DMS114 treated with DMSO at 0.1 percent for 48 hours (cell line): ENCODE measurements around the gene PPY.
"Not testable (repeated sequence)": the region's sequence is repeated elsewhere in the genome, so short reads cannot be mapped to it uniquely, and the experiment has no call there.

Experiments
- DNase-seq: peaks from one replicate; lab custom pipeline; 2025; ENCODE audit not compliant: unreplicated experiment; lab: John Stamatoyannopoulos, UW

PPY gene

GRCh38 chr17:43932923-43933322 is 9.4 kb downstream of the PPY start:
- no peak for DNase-seq

GRCh38 chr17:43932357-43932756 is 9.9 kb downstream of the PPY start:
- DNase-seq, result no peak

- no peak for DNase-seq
Observed at GRCh38 chr17:43931062-43931571, 11.2 kb downstream of the PPY start.

GRCh38 chr17:43928609-43929008 is 13.7 kb downstream of the PPY start:
- DNase-seq, result no peak

- not testable (repeated sequence) for DNase-seq
Observed at GRCh38 chr17:43927929-43928328, 14.3 kb downstream of the PPY start.

- no peak for DNase-seq
Observed at GRCh38 chr17:43927060-43927864, 15.0 kb downstream of the PPY start.

DNA sequence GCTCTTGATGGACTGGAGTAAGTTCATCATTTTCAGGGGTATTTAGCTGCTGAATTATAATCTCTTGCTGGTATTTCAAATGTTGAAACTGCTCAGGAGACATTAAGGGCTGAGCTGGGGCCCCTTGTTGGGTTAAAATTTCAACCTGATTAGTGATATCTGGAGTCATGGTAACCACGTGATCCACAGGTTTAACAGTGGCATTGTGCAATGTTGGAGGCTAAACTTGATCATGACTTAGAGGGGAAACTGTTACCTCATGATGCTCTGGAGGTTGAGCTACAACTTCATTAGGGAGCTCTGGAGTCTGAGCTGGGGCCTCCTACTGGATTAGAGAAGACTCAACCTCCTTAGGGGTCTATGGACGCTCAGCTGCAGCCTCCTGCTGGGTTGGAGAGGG is 17.7 kb downstream of the PPY start:
- no peak for DNase-seq

DNA sequence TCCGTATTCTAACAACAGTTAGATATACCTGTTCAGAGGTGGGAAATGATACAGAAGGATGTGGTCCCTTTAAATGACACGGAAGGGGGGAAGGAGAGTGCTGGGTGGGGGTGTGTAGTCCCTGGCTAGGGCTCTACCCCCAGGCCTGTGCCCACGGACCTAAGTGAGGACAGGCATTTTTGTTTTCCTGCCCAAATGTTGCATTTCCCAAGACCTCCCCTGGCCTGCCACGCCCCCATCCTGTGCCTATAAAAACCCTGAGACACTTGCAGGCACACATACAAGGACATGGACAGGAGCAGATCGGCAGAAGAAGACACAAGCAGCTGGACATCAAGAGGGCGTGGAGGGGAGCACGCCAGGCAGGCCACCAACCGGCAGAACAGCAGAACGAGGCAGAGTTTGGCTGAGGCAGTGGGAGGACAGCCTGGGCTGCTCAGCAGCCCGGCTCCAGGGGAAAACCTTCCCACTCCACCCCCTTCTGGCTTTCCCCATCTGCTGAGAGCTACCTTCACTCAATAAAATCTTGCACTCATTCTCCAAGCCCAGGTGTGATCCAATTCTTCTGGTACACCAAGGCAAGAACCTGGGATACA is 21.7 kb downstream of the PPY start:
- DNase-seq, result no peak

DNA sequence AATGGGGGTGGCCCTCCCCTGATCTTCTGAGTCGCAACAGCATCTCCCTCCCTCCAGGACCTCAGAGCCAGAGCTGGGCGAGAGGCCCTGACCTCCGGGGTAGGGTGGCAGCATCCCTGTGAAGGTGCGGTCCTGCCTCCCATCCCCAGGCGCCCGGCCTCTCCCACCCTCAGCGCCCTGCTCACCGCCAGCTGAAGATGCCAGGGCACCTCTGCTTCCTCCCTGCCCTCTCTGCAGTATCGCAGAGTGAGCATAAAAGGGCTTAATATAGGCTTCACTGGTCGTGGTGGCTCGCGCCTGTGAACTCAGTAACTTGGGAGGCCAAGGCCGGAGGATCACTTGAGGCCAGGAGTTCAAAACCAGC is 24.3 kb downstream of the PPY start:
- DNase-seq, result no peak

DNA sequence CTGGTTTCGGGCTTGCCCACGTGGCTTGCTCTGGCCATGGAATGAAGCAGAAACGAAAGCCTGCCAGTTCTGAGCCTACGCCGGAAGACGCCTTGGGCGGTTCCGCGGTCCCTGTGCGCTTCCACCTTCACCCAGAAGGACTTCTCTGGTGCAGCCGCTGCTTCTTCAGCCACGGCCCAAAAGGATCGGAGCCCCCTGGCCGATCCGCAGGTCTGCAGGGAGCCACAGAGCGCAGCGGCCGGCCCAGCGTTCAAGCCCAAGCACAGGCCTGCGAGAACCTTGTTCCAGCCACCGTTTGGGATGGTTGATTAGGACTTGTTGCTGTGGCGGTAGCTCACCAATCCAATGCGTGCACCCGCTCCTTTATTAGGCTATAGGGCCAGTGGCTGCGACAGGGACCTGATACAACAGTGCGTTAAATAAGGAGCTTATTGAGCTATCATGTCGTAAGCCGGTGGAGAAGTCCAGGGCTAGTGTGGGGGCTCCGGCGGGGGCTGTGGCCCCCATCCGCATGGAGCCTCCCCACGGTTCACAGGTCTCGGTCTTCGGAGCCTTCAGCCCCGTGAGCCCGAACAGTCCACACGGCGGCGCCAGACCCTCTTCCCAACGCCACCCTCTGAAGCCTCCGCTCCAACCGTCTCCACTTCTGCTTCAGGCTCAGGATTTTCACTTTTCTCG is 24.8 kb downstream of the PPY start:
- no peak for DNase-seq

DNA sequence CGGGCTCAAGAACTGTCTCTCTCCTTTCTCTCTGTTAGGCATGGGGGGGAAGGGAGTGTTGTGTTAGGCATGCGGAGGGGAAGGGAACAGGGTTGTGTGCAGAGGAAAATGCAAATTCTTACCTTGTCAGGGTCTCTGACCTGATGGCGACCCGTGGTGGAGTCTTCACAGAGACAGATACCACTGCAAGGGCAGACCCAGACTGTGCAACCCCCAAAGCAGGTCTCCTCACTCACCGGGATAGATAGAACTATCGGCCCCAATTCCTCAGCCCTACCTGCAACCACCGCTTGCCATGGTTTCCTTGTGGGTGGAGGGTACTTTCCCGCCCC is 25.3 kb downstream of the PPY start:
- DNase-seq, result no peak

DNA sequence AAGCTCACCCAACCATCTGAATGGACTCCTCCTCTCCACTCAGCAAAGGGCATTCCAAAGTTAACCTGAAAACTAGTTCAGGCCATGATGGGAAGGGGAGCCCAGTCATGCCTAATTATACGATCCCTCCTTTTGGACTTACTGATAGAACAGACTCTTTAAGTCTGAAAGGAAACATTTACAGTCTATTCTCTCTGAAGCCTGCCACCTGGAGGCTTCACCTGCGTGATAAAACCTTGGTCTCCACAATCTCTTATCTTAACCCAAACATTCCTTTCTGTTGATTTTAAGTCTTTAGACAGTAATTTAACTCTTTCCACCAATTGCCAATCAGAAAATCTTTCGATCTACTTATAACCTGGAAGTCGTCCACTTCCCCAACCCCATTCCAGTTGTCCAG is 25.9 kb downstream of the PPY start:
- DNase-seq, result no peak

- no peak for DNase-seq
Observed at GRCh38 chr17:43915559-43915958, 26.7 kb downstream of the PPY start.

DNA sequence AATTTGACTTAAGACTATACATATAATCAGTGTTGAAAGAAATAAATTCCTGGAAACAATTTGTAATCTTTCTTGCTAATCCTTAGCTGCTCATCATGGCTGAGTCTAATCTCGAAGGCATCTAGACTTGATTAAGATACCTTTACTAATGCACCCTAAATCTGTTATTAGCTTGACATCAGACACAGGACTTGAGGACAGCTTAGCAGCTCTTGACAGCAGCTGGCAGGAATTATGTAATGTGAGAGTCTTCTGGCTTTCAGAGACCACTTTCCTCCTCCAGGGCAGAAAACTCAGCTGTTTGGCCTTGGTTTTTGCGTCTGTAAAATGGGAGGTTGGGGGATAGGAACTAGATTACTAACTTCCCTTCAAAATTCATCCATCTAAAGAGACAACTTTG is 27.8 kb downstream of the PPY start:
- no peak for DNase-seq

GRCh38 chr17:43913584-43913983 is 28.7 kb downstream of the PPY start:
- DNase-seq, result no peak

DNA sequence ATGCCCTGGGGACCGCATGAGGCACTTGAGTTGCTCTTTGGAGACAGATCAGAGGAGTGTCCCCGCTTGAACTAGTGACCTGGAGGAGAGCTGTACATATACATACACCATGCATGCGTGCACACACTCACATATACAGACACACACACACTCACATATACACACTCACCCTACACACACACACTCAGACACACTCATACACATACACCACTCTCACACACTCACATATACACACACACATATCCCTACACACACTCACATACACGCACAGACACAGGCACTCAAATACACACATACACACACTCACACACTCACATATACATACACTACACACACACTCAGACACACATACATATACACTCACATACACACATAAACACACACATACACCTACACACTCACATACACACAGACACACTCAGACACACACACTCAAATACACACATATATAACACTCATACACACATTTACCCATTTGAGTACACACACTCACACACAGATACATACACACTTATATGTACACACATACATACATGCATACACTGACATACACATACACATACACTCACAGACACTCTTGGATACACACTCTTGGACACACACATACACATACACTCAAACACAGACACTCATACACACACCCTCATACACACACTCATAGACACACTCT is 29.5 kb downstream of the PPY start:
- DNase-seq, result no peak

- no peak for DNase-seq
Observed at GRCh38 chr17:43911904-43912303, 30.4 kb downstream of the PPY start.

DNA sequence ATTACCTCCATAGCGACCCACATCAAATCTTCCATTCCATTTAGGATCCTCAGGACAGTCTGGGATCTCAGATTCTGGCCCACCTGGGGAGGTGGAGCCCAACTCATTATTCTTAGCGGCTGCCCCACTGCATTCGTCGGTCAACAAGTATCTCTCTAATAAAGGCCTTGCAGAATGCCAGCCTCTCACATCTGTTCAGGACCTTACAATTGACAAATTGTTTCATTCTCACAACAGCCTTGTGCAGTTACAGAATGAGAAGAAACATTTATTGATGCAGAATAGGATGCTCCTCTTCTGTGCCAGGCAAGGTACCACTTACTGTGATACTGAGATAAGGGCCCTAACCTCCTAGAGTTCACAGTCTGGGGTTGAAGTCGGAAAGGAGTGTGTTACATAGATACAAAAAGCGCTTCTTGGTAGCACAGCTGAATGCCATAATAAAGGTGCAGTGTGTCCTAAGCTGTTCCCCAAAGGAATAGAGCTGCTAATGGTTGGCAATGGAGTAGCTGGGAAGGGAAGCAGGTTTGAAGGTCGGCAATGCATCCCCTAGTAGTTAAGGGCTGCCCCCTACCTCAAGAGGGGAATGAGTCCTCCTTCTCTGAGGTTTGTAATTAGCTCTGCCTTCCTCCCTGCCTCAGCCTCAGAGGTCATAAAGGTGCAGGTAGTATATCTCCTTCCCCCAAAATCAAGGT is 32.6 kb downstream of the PPY start:
- no peak for DNase-seq

DNA sequence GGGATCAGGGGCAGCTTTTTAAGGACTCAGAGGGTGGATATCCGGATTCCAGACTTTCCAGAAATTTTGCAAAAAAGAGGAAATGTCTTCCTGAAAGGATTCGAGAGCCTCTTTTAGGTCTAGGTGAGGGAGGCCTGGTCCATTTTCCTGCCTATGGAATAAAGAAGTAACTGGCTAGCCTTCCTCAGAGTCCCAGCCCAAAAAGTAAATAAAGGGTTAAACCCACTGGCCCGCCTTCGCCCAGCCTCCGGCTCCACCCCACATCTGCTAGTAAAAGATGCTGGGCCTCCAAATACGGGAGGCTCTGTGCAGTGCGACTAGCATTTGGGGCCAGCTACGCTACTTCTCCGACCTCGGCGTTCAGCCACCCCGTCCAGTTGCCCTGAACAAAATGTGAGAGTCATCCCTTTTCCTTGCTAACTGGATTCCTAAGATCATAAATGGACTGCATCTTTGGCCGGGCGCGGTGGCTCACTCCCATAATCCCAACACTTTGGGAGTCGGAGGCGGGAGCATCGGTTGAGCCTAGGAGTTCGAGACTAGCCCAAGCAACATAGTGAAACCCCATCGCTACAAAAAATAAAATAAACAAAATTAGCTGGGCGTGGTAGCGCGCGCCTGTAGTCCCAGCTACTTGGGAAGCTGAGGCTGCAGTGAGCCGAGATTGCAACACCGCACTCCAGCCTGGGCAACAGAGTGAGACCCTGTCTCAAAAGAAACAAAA is 34.1 kb downstream of the PPY start:
- DNase-seq, result peak; percentile 75

GRCh38 chr17:43907425-43907981 is 34.8 kb downstream of the PPY start, which contains the start of gene MPP2:
MPP2 (minus strand) TSS chr17:43907536; CDS start chr17:43904460, 3,076 bp downstream.
- DNase-seq, result peak; percentile 66
